ENCODE results near the gene ATP6V1G3. TPM values are rescaled to one million over a fixed set of nuclear protein-coding genes. Genes with fewer than 3 reads are reported as not detected.

The ATP6V1G3 gene
- total RNA-seq, 4 donors from 2014 or later: not detected

DNA sequence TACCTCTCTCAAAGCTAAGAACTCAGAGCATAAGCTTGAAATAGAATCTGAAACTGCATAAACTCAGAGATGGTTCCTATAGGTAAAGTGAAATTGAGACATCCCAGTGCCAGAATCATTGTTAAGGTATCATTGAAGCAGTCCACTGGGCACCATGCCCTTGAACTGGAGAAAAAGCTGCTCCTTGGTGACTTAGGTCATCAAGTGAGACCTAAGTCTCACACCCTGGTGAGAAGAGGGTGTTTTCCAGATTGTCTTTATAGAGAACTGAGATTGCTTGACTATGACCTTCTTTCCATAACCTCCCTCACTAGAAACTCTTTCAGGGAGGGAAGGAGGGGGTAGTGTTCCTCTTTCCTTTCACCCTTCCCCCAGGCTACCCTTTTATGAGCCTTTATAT lies 9.4 kb upstream of the ATP6V1G3 start:
- Histone ChIP-seq H3K36me3 (no peaks in the 10 kb centered on the region), H3K9me3 (no peaks in the 10 kb centered on the region), H3K27ac (replicated peaks in 1 of 4) (no peak overlapping the region), H3K4me3 (no peak overlapping the region), H3K27me3 (no peaks in the 10 kb centered on the region), H3K4me1 (no peaks in the 10 kb centered on the region)
- DNase-seq (ENCODE audit: extremely low spot score): no peak
- intact Hi-C loops (cut with DNase I): no loop called here
- TF ChIP-seq, protein P1, sequence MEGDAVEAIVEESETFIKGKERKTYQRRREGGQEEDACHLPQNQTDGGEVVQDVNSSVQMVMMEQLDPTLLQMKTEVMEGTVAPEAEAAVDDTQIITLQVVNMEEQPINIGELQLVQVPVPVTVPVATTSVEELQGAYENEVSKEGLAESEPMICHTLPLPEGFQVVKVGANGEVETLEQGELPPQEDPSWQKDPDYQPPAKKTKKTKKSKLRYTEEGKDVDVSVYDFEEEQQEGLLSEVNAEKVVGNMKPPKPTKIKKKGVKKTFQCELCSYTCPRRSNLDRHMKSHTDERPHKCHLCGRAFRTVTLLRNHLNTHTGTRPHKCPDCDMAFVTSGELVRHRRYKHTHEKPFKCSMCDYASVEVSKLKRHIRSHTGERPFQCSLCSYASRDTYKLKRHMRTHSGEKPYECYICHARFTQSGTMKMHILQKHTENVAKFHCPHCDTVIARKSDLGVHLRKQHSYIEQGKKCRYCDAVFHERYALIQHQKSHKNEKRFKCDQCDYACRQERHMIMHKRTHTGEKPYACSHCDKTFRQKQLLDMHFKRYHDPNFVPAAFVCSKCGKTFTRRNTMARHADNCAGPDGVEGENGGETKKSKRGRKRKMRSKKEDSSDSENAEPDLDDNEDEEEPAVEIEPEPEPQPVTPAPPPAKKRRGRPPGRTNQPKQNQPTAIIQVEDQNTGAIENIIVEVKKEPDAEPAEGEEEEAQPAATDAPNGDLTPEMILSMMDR (IDR thresholded peaks at IDR 0.05): no peak
- TF ChIP-seq POLR2AphosphoS5 (IDR thresholded peaks at IDR 0.05) (no peak), POLR2A (IDR thresholded peaks at IDR 0.05; ENCODE audit: low read depth) (no peak), EP300 (IDR thresholded peaks at IDR 0.05) (no peak)

DNA sequence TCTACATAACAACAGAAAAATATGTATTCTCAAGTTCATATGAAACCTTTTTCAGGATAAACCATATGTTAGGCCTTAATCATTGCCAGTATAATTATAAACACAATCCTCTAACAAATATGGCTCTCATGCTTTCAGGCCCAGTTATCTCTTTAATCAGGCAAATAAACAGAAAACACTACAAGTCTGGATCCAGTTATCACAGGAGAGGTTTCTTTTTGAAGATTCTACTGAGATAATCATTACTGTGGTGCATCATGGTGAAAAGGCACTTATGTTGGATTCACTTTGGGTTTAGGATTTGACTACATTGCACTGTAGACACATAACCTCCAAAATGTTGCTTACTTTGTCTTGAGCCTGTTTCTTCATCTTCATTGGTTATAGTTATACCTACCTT lies 8.4 kb upstream of the ATP6V1G3 start:
- intact Hi-C loops (cut with DNase I): no loop called here
- H3K36me3 ChIP-seq: no peaks in the 10 kb centered on the region
- no peak for DNase-seq (ENCODE audit: extremely low spot score)
- H3K27me3 ChIP-seq: no peaks in the 10 kb centered on the region
- no peaks in the 10 kb centered on the region for H3K4me1 ChIP-seq
- H3K9me3 ChIP-seq: no peaks in the 10 kb centered on the region
- no peak overlapping the region for H3K27ac ChIP-seq (replicated peaks in 1 of 4)
- H3K4me3 ChIP-seq: no peak overlapping the region
- TF ChIP-seq POLR2A (IDR thresholded peaks at IDR 0.05; ENCODE audit: low read depth): no peak
- TF ChIP-seq POLR2AphosphoS5 (IDR thresholded peaks at IDR 0.05): no peak
- TF ChIP-seq, protein P1 (IDR thresholded peaks at IDR 0.05): no peak
- TF ChIP-seq EP300 (IDR thresholded peaks at IDR 0.05): no peak

DNA sequence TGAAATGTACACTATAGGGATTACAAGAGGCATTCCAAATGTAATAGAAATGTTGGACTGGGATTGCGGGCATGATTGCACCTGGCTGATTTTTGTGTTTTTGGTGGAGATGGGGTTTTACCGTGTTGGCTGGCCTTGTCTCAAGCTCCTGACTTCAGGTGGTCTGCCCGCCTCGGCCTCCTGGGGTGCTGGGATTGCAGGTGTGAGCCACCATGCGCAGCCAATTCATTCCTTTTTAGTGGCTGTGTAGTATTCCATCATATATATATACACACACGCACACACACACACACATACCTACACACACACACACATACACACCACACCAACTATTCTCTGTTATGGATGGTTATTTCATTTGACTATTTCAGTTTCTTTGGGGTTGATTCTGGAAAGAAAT lies 4.7 kb upstream of the ATP6V1G3 start:
- intact Hi-C loops (cut with DNase I): no loop called here
- Histone ChIP-seq H3K9me3 (no peaks in the 10 kb centered on the region), H3K4me1 (no peaks in the 10 kb centered on the region), H3K27ac (replicated peaks in 1 of 4) (no peak overlapping the region), H3K4me3 (no peak overlapping the region), H3K27me3 (no peaks in the 10 kb centered on the region), H3K36me3 (no peaks in the 10 kb centered on the region)
- DNase-seq (ENCODE audit: extremely low spot score): no peak
- 92% methylated on average over 6 of the region's 6 CpGs for WGBS
- TF ChIP-seq POLR2AphosphoS5 (IDR thresholded peaks at IDR 0.05): no peak
- no peak for TF ChIP-seq EP300 (IDR thresholded peaks at IDR 0.05)
- TF ChIP-seq, protein P1 (IDR thresholded peaks at IDR 0.05): no peak
- TF ChIP-seq POLR2A (IDR thresholded peaks at IDR 0.05; ENCODE audit: low read depth): no peak

DNA sequence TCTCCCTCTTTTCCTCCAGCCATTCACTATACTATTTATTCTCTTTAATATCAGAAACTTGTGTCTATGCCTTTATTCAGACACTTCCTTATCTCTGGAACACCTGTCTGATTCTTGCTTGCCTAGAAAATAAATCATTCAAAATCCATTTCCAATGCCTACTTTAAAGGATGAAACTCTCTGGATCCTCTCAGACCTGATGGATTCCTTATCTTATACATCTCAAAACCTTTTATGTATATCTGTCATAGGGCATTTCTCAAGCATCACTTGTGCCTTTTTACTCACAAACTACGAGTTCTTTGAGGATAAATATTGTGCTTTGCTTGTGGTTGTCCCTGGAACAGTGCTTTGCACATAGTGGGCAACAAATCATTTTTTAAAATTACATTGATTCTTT lies 3.8 kb upstream of the ATP6V1G3 start:
- no peaks in the 10 kb centered on the region for H3K36me3 ChIP-seq
- H3K4me3 ChIP-seq: no peak overlapping the region
- TF ChIP-seq, protein P1 (IDR thresholded peaks at IDR 0.05): no peak
- no peak for TF ChIP-seq POLR2AphosphoS5 (IDR thresholded peaks at IDR 0.05)
- TF ChIP-seq EP300 (IDR thresholded peaks at IDR 0.05): no peak
- TF ChIP-seq POLR2A (IDR thresholded peaks at IDR 0.05; ENCODE audit: low read depth): no peak
- no peak for DNase-seq (ENCODE audit: extremely low spot score)
- H3K27me3 ChIP-seq: no peaks in the 10 kb centered on the region
- 75% methylated on average over 1 of the region's 1 CpG for WGBS
- no peaks in the 10 kb centered on the region for H3K9me3 ChIP-seq
- H3K4me1 ChIP-seq: no peaks in the 10 kb centered on the region
- intact Hi-C loops (cut with DNase I): no loop called here
- no peak overlapping the region for H3K27ac ChIP-seq (replicated peaks in 1 of 4)

DNA sequence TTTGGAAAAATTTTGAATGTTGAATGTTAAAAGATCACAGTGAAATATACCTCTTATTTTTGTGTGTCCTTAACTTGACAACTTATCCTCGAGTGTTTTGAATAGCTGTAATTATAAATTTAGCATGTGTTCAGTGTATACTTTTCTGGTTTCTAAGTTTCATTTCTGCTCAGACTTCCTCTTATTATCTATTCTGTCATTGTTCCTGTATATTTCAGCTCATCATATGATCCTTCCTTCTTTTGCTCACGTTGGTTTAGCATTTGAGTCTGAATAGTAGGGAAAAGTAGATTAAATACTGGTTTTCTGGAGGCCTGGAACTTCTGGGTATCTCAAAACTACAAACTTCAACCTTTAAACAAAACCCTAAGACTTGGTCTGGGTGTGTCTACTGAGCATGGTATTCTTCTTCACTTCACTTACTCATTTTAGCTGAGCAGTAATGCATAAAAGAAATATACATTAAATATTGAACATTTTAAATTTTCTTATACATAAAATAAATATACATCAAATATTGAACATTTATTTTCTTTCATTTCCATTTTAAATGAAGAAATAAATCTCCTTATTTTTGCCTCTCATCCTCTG lies 3.3 kb upstream of the ATP6V1G3 start:
- WGBS: 38% methylated on average over 2 of the region's 2 CpGs
- intact Hi-C loops (cut with DNase I): no loop called here
- H3K4me3 ChIP-seq: no peak overlapping the region
- no peak overlapping the region for H3K27ac ChIP-seq (replicated peaks in 1 of 4)
- DNase-seq (ENCODE audit: extremely low spot score): no peak
- no peaks in the 10 kb centered on the region for H3K36me3 ChIP-seq
- H3K27me3 ChIP-seq: no peaks in the 10 kb centered on the region
- no peaks in the 10 kb centered on the region for H3K4me1 ChIP-seq
- H3K9me3 ChIP-seq: no peaks in the 10 kb centered on the region
- TF ChIP-seq, protein P1 (IDR thresholded peaks at IDR 0.05): no peak
- TF ChIP-seq EP300 (IDR thresholded peaks at IDR 0.05): no peak
- no peak for TF ChIP-seq POLR2A (IDR thresholded peaks at IDR 0.05; ENCODE audit: low read depth)
- TF ChIP-seq POLR2AphosphoS5 (IDR thresholded peaks at IDR 0.05): no peak
